HG03097 (cell line): ENCODE results near the gene RIMS1.
"Not testable (repeated sequence)": the region's sequence is repeated elsewhere in the genome, so short reads cannot be mapped to it uniquely, and the experiment has no call there.

Source experiments
- ATAC-seq: cut with Tn5 transposase; IDR thresholded peaks from one replicate; pipeline ENCODE4 v1.9.1; 2021; ENCODE audit not compliant: unreplicated experiment, low FRiP score

The RIMS1 gene

DNA sequence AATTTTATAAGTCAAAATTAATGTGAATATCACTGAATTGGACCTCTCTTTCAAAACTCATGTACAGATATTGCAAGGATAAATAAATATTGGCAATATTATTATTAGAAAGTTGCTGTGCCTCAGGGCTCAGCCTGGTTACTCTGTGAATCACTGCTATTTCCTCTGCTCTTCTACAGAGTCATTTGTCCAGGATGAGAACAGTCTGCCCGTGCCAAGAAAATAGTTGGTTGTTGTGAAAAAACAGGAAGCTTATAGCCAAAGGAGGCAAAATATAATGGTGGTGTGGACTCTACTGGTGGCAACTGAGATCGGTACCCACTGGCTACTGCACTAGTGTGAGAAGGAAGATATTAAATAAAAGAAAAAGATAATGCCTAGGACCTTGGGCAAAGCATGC lies 93.6 kb downstream of the RIMS1 start:
- ATAC-seq = no peak

DNA sequence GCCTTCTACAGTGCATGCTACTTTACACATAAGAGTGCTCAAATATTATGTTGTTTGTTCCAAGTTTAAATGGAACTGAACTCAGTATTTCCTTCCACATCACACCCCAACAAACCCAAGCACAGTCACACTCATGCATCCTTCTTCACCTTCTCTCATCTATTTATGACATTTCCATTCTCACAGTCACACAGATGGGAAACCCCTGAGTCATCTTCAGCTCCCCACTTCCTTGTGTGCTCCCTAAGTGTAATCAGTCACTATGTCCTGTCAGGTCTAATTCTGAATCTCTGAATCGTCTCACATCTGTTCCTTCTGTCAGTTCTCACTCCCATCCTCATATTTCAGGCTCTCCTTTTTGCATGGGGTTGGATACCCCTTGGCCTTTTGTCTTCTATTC lies 96.0 kb downstream of the RIMS1 start:
- peak; percentile 78 for ATAC-seq

DNA sequence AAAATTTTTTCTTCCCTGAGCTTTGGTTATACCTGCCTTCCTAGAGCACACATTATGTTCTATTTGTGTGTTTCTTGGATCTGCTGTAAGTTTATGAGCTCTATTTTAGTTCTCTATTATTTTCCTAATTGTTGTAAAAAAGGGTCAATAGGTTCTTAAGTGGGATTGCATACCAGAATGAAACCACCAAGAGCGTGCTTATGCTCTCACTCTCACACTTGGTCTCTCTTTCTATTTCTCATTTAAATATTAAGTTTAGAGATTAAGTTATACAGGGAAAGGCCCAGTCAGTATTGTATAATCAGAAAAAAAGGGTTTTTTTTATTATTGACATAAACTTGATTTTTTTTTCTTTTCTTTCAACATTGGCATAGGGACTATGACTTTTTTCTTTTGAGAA lies 96.8 kb downstream of the RIMS1 start:
- no peak for ATAC-seq

DNA sequence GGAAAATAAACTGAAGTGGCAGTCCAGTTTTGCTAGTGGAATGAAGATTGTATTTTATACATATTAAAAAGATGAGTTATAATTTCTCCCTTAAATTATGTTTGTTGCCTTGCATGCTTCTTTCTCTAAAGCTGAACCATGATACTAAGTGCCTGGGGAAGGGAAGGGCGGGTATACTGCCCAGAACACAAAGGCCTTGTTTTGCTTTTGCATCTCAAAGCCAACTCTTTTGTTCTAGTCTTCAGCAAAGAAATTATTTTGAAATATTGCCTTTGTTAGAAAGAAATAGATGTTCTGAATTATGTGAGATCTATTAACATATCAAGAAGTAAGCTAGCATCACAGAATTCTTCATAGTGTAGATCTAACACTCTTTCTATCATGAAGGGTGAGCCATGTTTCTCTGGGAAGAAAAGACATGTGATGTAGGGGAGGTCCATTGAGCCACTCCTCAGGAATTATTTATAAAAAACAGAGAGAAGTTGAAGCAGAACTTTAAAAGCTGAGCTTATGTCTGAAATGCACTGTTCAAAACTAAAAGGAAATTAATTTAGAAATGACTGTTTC lies 108.4 kb downstream of the RIMS1 start:
- ATAC-seq = no peak

DNA sequence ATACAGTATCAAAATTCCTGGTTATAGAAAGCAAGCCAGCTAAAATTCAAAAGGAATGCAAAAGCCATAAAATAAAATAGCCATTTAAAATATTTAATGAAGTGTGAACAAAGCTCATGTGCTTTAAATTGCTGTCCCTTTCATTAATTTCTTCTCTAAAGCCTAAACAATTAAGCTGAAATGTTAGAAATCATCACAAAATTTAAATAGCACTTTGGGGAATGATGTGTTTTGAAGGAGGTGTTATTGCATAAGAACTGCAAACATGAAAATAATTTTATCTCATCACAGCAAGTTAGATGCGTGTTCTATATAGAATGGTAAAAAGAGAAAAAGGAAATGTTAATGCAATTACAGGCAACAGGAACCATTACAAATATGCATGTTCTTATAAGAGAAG lies 111.0 kb downstream of the RIMS1 start:
- no peak for ATAC-seq

DNA sequence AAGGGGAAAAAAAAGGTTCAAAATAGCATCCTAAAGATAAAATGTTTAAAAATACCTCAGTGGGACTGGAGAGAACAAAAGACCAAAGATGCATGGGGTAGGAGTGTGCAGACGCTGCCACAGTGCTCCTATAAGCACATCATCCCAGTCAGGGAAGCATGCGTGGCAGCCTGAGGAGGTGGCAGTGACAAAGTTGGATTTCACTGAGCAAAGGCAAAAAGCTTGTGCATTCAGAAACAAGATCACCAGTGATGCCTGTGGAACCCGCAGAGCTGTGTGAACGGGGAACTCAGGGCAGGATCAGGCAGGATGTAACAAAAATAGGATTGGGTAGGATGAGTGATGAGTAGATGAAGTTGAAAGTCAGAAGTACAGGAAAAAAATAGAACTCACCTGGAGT lies 116.1 kb downstream of the RIMS1 start:
- ATAC-seq = no peak

DNA sequence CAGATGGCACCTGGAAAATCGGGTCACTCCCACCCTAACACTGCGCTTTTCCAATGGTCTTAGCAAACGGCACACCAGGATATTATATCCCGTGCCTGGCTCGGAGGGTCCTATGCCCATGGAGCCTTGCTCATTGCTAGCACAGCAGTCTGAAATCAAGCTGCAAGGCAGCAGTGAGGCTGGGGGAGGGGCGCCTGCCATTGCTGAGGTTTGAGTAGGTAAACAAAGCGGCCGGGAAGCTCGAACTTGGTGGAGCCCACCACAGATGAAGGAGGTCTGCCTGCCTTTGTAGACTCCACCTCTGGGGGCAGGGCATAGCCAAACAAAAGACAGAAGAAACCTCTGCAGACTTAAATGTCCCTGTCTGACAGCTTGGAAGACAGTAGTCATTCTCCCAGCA lies 120.2 kb downstream of the RIMS1 start:
- ATAC-seq = not testable (repeated sequence)

DNA sequence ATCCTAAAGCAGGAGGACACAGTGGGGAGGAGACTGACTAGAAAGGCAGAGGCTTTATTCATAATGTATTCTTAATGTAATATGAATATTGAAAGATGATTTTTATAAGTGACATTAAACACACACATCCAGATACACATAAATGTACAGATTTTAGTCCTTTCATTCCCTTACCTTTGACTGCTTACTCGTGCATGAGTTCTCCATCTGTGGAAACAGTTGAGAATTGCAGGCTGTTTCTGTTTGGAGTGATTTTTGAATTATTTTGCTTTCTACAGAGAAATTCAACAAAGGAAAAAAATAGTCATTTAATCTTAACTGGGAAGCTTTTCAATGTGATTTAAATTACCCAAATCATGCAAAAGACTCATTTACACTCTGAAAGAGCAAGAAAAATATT lies 136.5 kb downstream of the RIMS1 start:
- ATAC-seq = no peak

DNA sequence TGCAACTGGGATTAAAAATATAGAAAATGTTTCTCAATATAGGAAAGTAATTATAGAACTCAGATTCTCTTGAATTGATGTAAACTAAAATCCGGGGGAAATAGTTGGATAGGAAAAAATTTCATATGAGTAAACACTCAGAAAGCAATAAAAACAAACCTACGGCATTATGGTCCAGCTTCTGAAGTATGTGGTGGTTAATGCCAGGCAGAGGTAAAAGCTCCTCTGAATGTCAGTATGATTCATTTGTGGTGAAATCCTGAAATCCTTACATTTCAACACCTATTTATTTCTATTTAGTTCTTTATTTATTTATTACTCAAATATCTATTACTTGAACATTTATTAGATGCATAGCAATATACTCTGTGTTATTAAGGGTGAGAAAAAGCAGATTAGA lies 145.1 kb downstream of the RIMS1 start:
- no peak for ATAC-seq

DNA sequence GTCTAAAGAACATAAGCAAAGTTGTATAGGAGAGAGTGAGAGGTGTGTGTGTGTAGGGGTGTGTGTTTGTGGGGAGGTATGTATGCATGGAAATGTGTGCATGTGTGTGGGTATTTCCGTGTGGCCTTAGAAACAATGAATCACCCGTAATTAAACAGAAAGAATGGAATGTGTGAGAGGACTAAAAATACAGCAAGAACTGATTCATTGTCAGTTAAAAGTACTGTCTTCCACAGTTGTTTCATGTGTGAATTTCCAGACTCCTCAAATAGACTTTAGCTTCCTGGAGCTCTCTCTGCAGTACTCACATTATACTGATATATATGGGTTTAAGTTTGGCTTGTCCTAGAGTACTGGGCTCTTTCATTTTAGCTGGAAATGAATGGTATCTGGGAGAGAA lies 145.7 kb downstream of the RIMS1 start:
- ATAC-seq = no peak

DNA sequence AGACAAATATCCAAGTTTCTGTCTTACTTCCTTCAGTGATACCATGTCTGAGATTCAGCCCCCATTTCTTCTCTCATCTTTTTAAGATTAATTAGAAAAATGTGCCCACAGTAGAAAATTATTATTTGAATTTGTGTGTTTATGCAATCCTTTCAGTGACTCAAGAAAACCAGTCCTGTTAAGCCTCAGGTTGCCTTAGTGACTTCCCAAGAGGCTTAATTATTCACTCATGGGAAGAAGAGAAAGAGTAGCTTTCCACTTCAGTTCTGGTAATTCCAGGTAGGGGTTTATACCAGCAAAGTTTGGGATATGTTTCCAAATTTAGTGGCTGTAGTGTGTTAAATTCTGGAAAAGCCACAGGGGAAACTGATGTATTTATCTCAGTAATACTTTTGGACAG lies 149.1 kb downstream of the RIMS1 start:
- ATAC-seq = no peak

DNA sequence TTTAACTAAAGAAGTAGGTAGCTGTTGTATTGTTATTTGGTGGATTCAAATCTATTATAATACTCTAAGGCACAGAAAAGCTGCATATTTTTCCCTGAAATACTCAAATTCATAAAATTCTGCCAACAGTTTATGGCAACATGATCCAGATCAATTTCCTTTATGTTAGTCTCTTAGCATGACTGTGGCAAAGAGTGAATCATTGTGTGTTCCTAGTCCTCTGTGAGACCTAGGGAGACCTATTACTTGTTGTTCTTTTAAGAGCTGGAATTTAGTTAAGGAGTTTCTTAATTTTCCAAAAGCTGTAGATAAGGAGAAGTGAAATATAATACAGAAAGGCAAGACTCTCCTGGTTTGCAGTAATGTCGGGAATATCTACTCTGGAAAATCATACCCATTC lies 149.6 kb downstream of the RIMS1 start:
- no peak for ATAC-seq

DNA sequence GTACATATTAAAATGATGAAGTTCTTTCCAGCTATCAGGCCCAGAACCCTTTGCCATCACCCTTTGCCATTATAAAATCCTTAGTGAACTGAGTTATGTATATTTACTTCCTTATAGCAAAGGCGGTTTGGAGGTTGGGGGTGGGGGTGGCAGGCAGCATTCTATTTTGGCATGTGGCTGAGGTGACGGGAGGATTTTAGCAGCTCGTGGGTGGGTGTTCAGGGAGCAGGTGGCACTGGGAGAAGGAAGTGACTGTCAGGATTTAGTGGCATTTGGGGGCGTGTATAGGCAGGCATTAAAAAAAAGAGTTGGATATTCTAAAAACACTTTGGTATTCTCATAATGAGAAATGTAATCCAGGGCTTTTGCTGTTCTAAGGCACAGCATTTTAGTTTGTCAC lies 150.7 kb downstream of the RIMS1 start:
- no peak for ATAC-seq

DNA sequence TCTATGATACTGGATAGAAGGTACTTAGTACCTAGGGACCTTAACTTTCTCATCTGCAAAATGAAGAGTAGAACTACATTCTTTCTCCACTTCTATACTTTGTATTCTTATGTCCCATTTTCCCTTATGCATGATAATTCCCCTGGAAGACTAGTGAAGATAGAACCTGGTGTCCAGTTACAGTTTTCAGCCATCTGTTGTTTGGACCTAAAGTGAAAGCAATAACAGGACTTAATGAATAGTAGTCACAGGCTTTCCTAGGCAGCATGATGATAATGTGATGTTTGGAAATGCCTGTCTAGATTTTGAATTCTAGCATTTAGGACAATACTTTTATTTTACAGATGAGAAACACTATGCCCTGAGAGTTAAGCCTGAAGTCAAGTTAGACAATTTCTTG lies 153.8 kb downstream of the RIMS1 start:
- no peak for ATAC-seq

DNA sequence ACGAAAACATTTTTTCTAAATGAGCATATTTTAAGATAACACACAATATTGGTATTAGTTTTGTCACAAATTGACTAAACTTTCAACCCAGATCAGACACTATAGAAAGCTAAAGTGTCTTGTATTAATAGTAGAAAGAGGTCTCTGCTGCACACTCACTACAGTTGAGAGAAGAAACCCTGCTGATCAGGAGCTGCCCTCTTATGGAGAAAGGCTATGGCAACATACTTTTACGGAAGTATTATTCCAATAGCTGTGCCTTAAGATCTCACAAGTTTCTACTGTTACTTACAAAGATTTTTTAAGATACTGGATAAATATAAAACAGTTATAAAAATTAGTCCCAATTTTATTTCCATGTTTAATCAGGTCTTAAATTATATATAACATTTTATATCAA lies 155.7 kb downstream of the RIMS1 start:
- no peak for ATAC-seq

DNA sequence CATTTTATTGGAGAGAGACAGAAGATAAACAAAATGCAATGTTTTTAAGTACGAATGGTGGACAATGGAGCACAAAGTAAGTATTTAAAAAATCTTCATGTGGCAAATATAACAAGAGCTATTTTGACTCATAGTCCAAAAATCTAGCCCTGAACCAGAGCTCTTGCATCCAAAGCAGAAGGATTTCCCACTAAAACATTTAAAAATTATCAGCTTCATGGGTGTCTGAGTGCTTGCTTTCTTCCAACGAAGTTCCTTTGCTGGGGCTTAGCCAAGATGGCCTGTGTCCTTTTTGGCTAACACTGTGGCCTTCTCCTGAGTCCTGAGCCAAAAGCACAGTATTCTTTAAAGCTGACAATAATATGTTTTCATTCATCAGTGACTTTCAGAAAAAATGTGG lies 161.7 kb downstream of the RIMS1 start:
- ATAC-seq = no peak

DNA sequence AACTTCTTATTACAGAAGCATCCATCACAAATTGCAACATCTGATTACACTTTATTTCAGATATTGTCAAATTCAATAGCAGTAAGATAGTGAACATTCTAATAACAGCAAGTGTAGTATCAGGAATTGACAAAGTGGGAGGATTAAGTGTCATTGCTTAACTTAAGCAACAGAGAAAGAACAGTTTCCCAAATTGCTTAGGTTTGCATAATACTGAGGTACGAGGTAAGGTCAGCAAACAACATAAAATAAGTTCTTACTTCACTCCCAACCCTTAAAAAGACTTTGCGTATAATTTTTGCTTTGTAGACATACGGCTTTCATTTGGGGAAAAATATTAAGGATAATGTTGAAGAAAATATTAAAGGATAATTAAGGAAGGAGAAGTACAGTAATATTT lies 163.0 kb downstream of the RIMS1 start:
- ATAC-seq = no peak

DNA sequence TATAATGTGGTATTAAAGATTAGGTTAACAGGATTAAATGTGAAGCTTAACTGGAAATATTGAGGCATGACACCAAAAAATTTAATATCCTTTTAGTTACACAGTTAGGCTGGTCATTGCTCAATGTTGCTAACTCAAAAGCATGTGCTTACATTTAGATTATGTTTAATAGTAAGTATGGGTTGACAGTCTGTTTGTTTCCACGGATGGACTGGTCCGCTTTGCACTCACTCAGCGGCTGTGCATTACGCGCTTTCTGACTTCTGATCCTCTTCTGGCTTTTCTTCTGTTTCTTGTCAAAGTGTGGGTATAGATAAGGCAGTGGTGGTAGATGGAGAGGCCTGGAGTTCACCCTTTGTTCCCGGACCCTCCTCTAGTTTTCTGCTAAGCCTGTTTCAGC lies 174.9 kb downstream of the RIMS1 start:
- ATAC-seq = no peak

DNA sequence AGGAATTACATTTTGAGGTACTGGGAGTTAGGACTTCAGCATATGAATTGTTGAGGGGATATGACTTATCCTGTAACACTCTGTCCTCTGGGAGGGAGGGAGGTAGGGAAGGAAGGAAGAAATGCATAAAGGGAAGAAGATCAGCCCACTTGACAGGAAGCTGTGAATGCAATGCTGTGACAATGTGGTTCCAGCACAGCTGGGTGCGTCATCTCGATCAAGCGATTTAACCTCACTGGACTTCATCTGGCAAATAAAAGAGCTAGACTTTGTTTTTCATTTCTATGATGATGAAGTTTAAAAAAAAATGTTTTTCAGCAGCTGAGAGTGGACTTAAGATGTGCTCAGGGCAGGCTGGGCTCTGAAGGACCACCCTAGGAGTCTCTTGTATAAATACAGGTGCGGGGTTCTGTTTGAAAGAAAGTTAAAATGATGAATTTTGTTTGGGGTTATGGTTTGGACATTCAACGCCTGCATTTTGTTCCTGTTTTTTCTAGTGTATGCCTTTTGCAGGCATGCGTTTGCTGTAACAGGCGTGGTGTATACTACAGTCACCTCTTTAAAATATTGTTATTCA lies 178.1 kb downstream of the RIMS1 start:
- ATAC-seq = no peak

DNA sequence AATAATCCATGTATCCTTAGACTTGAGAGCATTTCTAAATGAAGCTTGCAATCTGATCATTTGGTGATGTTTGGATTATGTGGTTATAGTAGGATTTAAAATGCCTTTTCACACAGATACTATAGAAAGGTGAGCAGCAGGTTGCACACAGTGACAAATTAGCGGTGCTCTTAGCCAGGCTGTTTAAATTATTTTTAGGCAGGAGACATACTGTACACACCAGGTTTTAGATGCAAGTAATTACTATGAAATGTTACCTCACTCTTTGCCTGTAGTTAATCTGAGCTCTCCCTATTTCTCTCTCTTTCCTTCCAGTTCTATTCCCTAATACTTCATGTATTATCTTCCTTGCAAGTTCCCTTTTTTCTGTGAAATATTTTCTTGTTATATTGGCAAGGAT lies 191.7 kb downstream of the RIMS1 start:
- no peak for ATAC-seq

DNA sequence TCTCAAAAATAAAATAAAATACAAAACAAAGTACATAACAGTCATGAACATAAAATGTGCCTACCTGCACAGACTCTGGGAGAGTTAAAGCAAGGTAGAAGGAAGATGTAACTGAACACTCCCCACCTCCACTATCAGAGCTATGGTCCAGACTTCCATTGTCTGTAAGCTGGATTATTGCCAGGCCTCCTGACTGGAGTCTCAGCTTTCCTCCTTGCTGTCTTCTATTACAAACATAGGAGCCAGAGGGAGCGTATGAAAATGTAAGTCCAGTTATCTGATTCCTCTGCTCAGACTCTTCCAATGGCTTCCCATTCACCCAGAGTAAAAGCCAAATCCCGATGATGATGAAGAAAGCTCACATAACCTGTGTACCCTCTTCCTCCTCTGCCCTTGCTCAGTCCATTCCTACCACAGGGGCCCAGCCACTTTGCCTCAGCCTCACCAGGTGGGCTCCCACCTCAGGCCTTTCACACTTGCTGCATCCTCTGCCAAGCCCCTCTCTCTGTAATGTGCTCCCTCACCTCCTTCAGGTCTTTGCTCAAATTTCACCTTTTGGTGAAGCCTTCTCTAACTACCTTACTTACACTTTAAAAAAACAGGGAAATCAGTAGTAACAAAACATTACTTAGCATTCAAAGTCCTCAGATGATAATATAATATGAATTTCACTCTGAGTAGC lies 194.1 kb downstream of the RIMS1 start:
- no peak for ATAC-seq

DNA sequence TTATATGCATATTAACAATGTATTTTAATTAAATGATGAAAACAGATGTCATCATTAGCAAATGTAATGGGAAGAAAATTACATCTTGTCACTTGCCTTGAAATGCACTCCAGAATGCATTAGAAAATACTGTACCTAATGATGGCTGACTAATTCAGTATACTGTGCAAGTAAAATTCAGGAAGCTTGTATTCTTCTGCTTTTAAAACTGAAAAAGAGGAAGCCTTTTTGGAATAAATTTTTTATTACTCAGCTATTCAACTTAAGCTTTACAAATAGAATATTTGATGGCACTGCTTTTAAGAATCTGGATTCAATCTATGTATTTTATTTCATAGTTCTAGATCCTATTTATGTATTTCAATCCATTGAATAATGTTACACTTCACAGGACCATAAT lies 195.5 kb downstream of the RIMS1 start:
- no peak for ATAC-seq

DNA sequence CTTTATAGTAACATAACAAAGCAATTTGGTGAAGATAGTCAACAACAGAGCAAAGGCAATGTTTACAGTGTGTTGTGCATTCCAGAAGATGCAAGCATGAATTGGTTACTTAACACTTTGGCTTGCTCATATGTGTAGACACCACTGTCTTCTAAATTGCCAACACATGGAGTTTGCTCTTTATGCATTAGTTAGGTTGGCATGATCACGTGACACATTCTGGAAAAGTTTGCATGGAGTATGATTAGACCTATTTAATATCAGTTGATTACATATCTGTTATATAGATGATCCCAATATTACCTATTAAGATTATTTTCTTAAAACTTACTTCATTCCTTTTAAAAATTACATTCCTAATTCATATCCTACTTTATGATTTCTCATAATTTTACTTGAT lies 197.6 kb downstream of the RIMS1 start:
- ATAC-seq = no peak
